ENCODE results near the gene CROCC2. TPM values are rescaled to one million over a fixed set of nuclear protein-coding genes. Genes with fewer than 3 reads are reported as not detected.
A peak's percentile ranks its signal among the peaks of the same experiment; 100 is the strongest.

Gene CROCC2
- total and polyA plus RNA-seq, 2 of the 13 experiments (the other 11 are each of a cell fraction or from before 2014, with no cell fraction given): not detected

- TF ChIP-seq ZNF589 (CRISPR knock-in tag; conservative IDR thresholded peaks at IDR 0.05) (no peak), ZNF746 (CRISPR knock-in tag; IDR thresholded peaks at IDR 0.05) (no peak), MXD3 (CRISPR knock-in tag; IDR thresholded peaks at IDR 0.05) (peak; percentile 67; the same call in 1 of the 2 replicates), ZNF274 (CRISPR knock-in tag; IDR thresholded peaks at IDR 0.05) (0 out of 2 replicates have a peak, but pooled peaks have one; percentile 24), MYPOP (CRISPR knock-in tag; IDR thresholded peaks at IDR 0.05) (no peak), ZBTB20 (CRISPR knock-in tag; IDR thresholded peaks at IDR 0.05; ENCODE audit: borderline replicate concordance, low read depth) (peak; percentile 41; the same call in 1 of the 2 replicates), PRDM15 (CRISPR knock-in tag; IDR thresholded peaks at IDR 0.05) (no peak), PHB2 (IDR thresholded peaks at IDR 0.05; ENCODE audit: partially characterized antibody) (no peak), ZUFSP (CRISPR knock-in tag; IDR thresholded peaks at IDR 0.05; ENCODE audit: borderline replicate concordance) (no peak), CAMTA2 (CRISPR knock-in tag; IDR thresholded peaks at IDR 0.05; ENCODE audit: borderline replicate concordance) (no peak), SP2 (CRISPR knock-in tag; IDR thresholded peaks at IDR 0.05) (no peak), ZBTB3 (CRISPR knock-in tag; IDR thresholded peaks at IDR 0.05; ENCODE audit: borderline replicate concordance, low read depth) (no peak), PTBP1 (IDR thresholded peaks at IDR 0.05; ENCODE audit: low read depth, low read length, poor library complexity, severe bottlenecking) (peak; percentile 73), ZNF263 (CRISPR knock-in tag; IDR thresholded peaks at IDR 0.05) (no peak), ZNF652 (CRISPR knock-in tag; IDR thresholded peaks at IDR 0.05; ENCODE audit: borderline replicate concordance, low read depth) (no peak), ZNF629 (CRISPR knock-in tag; conservative IDR thresholded peaks at IDR 0.05) (peak; percentile 28; the same call in 1 of the 2 replicates), HDAC1 (CRISPR knock-in tag; IDR thresholded peaks at IDR 0.05) (peak; percentile 62), NR2F2 (IDR thresholded peaks at IDR 0.05; ENCODE audit: borderline replicate concordance, low read depth) (no peak), LBX2 (CRISPR knock-in tag; IDR thresholded peaks at IDR 0.05; ENCODE audit: borderline replicate concordance) (no peak), KLF13 (CRISPR knock-in tag; IDR thresholded peaks at IDR 0.05) (no peak), ZNF329 (CRISPR knock-in tag; IDR thresholded peaks at IDR 0.05; ENCODE audit: low read depth) (no peak), SPEN (CRISPR knock-in tag; IDR thresholded peaks at IDR 0.05; ENCODE audit: low read depth) (peak; percentile 79; the same call in 1 of the 2 replicates)
Observed at GRCh38 chr2:240968731-240969624, 62.8 kb downstream of the CROCC2 start (continued).

Measured in HepG2 (cell line).